GM12878 (cell line): ENCODE data around the gene CLSTN2.

Experiments
- ATF7 ChIP-seq: fragments of 450-650 bp; IDR thresholded peaks from 2 replicates; pipeline ENCODE4 v1.6.1; 2016; ENCODE audit warnings: low read depth, mild to moderate bottlenecking
- EZH2 ChIP-seq: IDR thresholded peaks from 2 replicates; pipeline ENCODE4 v1.6.1; 2012; ENCODE audit warnings: low read depth, mild to moderate bottlenecking, control low read depth, inconsistent platforms, low read length, borderline replicate concordance; ENCODE audit not compliant: control insufficient read depth
- FOS ChIP-seq: IDR thresholded peaks from 3 replicates; pipeline ENCODE4 v1.6.1; 2011; ENCODE audit warnings: borderline replicate concordance; ENCODE audit not compliant: insufficient read length; ENCODE audit errors: extremely low read depth
- HDAC6 ChIP-seq: fragments of 200-600 bp; sonication (generic); IDR thresholded peaks from one replicate; pipeline ENCODE4 v1.8.0; 2017; ENCODE audit warnings: antibody characterized with exemption; ENCODE audit not compliant: unreplicated experiment
- RFX5 ChIP-seq: IDR thresholded peaks from 2 replicates; pipeline ENCODE4 v1.6.1; 2011; ENCODE audit warnings: low read depth, low read length, improper control_type of control experiment
- SIN3A ChIP-seq: IDR thresholded peaks from 2 replicates; pipeline ENCODE4 v1.6.1; 2012; ENCODE audit warnings: low read depth, low read length, improper control_type of control experiment
- TF ChIP-seq, protein P1 (sequence below): IDR thresholded peaks from 2 replicates; pipeline ENCODE4 v1.6.1; 2011; ENCODE audit warnings: low read depth, low read length, improper control_type of control experiment, borderline replicate concordance
- TF ChIP-seq, protein P2 (sequence below): IDR thresholded peaks from 2 replicates; pipeline ENCODE4 v1.6.1; 2012; ENCODE audit warnings: low read depth, low read length, improper control_type of control experiment

DNA sequence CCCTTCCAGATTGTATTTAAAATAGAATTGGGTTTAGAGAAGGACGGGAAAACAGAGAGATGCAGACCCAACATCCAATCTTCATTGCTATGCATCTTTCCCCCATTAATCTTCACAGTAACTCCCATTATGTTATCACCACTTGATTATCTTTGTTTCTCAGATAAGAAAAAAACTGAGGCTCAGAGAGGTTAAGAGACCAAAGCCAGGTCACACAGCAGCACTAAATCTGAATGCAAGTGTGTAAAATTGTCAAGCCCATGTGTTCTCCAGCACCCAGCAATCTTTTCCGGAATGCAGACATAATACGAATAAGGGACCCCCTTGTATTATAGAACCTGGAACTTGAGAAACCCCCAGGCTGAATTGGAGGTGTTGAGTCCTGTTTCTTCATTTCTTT, 662.4 kb downstream of the CLSTN2 start:
- TF ChIP-seq ATF7 (no peak), FOS (no peak), SIN3A (no peak), HDAC6 (no peak), EZH2 (no peak), RFX5 (no peak)
- TF ChIP-seq, protein P1, sequence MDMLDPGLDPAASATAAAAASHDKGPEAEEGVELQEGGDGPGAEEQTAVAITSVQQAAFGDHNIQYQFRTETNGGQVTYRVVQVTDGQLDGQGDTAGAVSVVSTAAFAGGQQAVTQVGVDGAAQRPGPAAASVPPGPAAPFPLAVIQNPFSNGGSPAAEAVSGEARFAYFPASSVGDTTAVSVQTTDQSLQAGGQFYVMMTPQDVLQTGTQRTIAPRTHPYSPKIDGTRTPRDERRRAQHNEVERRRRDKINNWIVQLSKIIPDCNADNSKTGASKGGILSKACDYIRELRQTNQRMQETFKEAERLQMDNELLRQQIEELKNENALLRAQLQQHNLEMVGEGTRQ, result no peak
- TF ChIP-seq, protein P2, sequence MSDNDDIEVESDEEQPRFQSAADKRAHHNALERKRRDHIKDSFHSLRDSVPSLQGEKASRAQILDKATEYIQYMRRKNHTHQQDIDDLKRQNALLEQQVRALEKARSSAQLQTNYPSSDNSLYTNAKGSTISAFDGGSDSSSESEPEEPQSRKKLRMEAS, result no peak
